Transverse colon (tissue), 4 donors: ENCODE data around the gene LEMD1. TPM values are rescaled to one million over a fixed set of nuclear protein-coding genes. Genes with fewer than 3 reads are reported as not detected.
A peak's percentile ranks its signal among the peaks of the same experiment; 100 is the strongest.

Experiments
- DNase-seq: peaks from one replicate; pipeline ENCODE4 v3.0.0-alpha.2; 2019
- H3K27ac ChIP-seq, 4 donors: fragments of 200-600 bp; sonication (generic); 2 replicates each; pipeline ENCODE4 v1.5.1; 2016 to 2018; ENCODE audit warnings: inconsistent platforms in 4 of 4
- H3K27me3 ChIP-seq: fragments of 200-600 bp; sonication (generic); 2 replicates; pipeline ENCODE4 v1.5.1; 2017; ENCODE audit warnings: inconsistent platforms
- H3K36me3 ChIP-seq, 4 donors: fragments of 200-600 bp; sonication (generic); 2 replicates each; pipeline ENCODE4 v1.5.1; 2017 to 2019; ENCODE audit warnings: inconsistent platforms in 4 of 4
- H3K4me1 ChIP-seq, 4 donors: fragments of 200-600 bp; sonication (generic); 2 replicates each; pipeline ENCODE4 v1.5.1; 2017 to 2020; ENCODE audit warnings: inconsistent platforms in 4 of 4
- H3K4me3 ChIP-seq, 4 donors: fragments of 200-600 bp; sonication (generic); 1 replicate in 1 of 4; 2 replicates in 3 of 4; pipeline versions ENCODE4 v1.5.1 to v1.6.1; 2017 to 2019; ENCODE audit warnings: inconsistent platforms in 4 of 4
- H3K9me3 ChIP-seq, 2 donors: fragments of 200-600 bp; sonication (generic); 2 replicates each; pipeline ENCODE4 v1.5.1; 2017 to 2019; ENCODE audit warnings: inconsistent platforms in 2 of 2
- CTCF ChIP-seq, 5 experiments: fragments of 200-600 bp in 3 of 5; fragments of 450-650 bp in 2 of 5; sonication (generic) in 3 of 5; IDR thresholded peaks; 1 replicate in 2 of 5; 2 replicates in 3 of 5; pipeline ENCODE4 v1.5.1; 2016 to 2017; ENCODE audit warnings: antibody characterized with exemption in 5 of 5, inconsistent platforms in 3 of 5, mild to moderate bottlenecking in 2 of 5, moderate library complexity in 1 of 5
- EP300 ChIP-seq: sonication (generic); formaldehyde crosslinking; IDR thresholded peaks from one replicate; pipeline ENCODE4 v1.6.1; 2017; ENCODE audit warnings: antibody characterized with exemption, low read depth
- POLR2A ChIP-seq: fragments of 450-650 bp; IDR thresholded peaks from one replicate; pipeline ENCODE4 v1.6.1; 2016; ENCODE audit warnings: antibody characterized with exemption, mild to moderate bottlenecking, moderate library complexity
- POLR2AphosphoS5 ChIP-seq, 3 donors: sonication (generic); formaldehyde crosslinking; IDR thresholded peaks; one replicate each; pipeline ENCODE4 v1.6.1; 2016; ENCODE audit warnings: antibody characterized with exemption in 3 of 3
- WGBS, 2 donors: methylation state at CpG; one replicate each; pipeline ENCODE4 v1.1.5; 2018; ENCODE audit warnings: low coverage in 1 of 2; 5-methylcytosine and 5-hydroxymethylcytosine counted together
- in situ Hi-C, 4 donors: fragments of 200-750 bp; cut with MboI; loops; one replicate each; pipeline versions ENCODE4 v1.15.0 to v1.15.1; 2017; ENCODE audit warnings: low sequenced_read_pairs in 3 of 4, low pct_ligation_motif_present in 1 of 4, low pct_unique_long_range_greater_than_20kb in 1 of 4
- intact Hi-C: fragments of 100-400 bp; cut with DNase I; formaldehyde crosslinking; loops from one replicate; pipeline ENCODE4 v1.15.1; 2023; ENCODE audit warnings: low total_unique reads
- small RNA-seq, 4 donors: library from RNA; depleted of rRNA; stranded (forward); fragments of <200 nt; gene quantifications; one replicate each; pipeline ENCODE3, GENCODE V24; 2016
- total RNA-seq, 4 donors: library from RNA; depleted of rRNA; stranded (reverse); fragments of >200 nt; gene quantifications; one replicate each; pipeline ENCODE4 v1.1.0, GENCODE V29; 2016

LEMD1 gene
- total RNA-seq, 4 donors from 2014 or later, result not detected

- in situ Hi-C loops, result loop anchor here in 2 of 4 donors (10.0 kb wide), 1 partner anchor 149 kb away; no protein-coding TSS in a partner anchor
- peak; percentile 90 for DNase-seq
- intact Hi-C loops, result no loop called here
- no peak overlapping the region for H3K4me3 ChIP-seq
- TF ChIP-seq CTCF (IDR thresholded peaks at IDR 0.05) (peak; percentile 83 to 92 (median 91)), EP300 (no peak), POLR2A (no peak)
- no peak overlapping the region for H3K27ac ChIP-seq
- H3K27me3 ChIP-seq, result no peaks in the 10 kb centered on the region
- no peaks in the 10 kb centered on the region for H3K9me3 ChIP-seq
- H3K36me3 ChIP-seq, result no peaks in the 10 kb centered on the region
- no peaks in the 10 kb centered on the region for H3K4me1 ChIP-seq
- 0 to 4% methylated on average over 2 to 4 of the region's 4 CpGs for WGBS, 2 donors
Measured at GRCh38 chr1:205335692-205336091, 86.2 kb downstream of the LEMD1 start.

- no peaks in the 10 kb centered on the region for H3K36me3 ChIP-seq
- no peak for DNase-seq
- no peak overlapping the region for H3K4me3 ChIP-seq
- intact Hi-C loops (no loop called here), in situ Hi-C loops (loop anchor here in 2 of 4 donors (10.0 kb wide), 1 partner anchor 153 kb away; no protein-coding TSS in a partner anchor)
- WGBS, 2 donors, result 88 to 94% methylated on average over 3 to 11 of the region's 11 CpGs
- H3K27ac ChIP-seq, result no peak overlapping the region
- no peaks in the 10 kb centered on the region for H3K4me1 ChIP-seq
- no peaks in the 10 kb centered on the region for H3K9me3 ChIP-seq
- TF ChIP-seq CTCF (IDR thresholded peaks at IDR 0.05) (no peak), EP300 (no peak), POLR2AphosphoS5 (IDR thresholded peaks at IDR 0.05) (no peak), POLR2A (no peak)
- no peaks in the 10 kb centered on the region for H3K27me3 ChIP-seq
Measured at GRCh38 chr1:205332015-205332791, 89.7 kb downstream of the LEMD1 start.

Small RNAs within 50 kb of the gene (small RNA-seq; reads per million reads assigned to genes)
- gene MIR135B (0 to 0.84 (median 0.47) reads per million in 4 donors), gene SNRPGP10 (0 reads per million in 4 donors)

Other genes starting within 250 kb of the LEMD1 start
- gene DSTYK, start 210.4 kb downstream of the LEMD1 start, total RNA-seq, result 1 to 10 TPM; 2.2 to 9.8 (median 6.5) TPM
- 1 to 10 TPM in 2 of 4 donors, under 1 TPM in 1, not detected in 1; 0.80 to 1.2 (median 1.1) TPM for gene TMCC2, start 194.1 kb downstream of the LEMD1 start, total RNA-seq
- gene NUAK2, start 100.3 kb downstream of the LEMD1 start, total RNA-seq, result 10 to 100 TPM; 12.5 to 46.8 (median 24.4) TPM
- gene KLHDC8A, start 65.1 kb downstream of the LEMD1 start, total RNA-seq, result under 1 TPM in 2 of 4 donors, not detected in 2; 0.32 to 0.41 TPM
- gene BLACAT1, start 34.0 kb upstream of the LEMD1 start, total RNA-seq, result under 1 TPM in 1 of 4 donors, not detected in 3; 0.48 TPM
- 100 to 1,000 TPM in 1 of 4 donors, 10 to 100 TPM in 3; 28.8 to 112 (median 33.5) TPM for gene CDK18, start 82.6 kb upstream of the LEMD1 start, total RNA-seq
- gene ELK4, start 210.0 kb upstream of the LEMD1 start, total RNA-seq, result 10 to 100 TPM; 16.0 to 24.1 (median 19.7) TPM